ENCODE measurements around the gene CCDC183.
"Not testable (repeated sequence)": the region's sequence is repeated elsewhere in the genome, so short reads cannot be mapped to it uniquely, and the experiment has no call there.

Gene CCDC183

DNA sequence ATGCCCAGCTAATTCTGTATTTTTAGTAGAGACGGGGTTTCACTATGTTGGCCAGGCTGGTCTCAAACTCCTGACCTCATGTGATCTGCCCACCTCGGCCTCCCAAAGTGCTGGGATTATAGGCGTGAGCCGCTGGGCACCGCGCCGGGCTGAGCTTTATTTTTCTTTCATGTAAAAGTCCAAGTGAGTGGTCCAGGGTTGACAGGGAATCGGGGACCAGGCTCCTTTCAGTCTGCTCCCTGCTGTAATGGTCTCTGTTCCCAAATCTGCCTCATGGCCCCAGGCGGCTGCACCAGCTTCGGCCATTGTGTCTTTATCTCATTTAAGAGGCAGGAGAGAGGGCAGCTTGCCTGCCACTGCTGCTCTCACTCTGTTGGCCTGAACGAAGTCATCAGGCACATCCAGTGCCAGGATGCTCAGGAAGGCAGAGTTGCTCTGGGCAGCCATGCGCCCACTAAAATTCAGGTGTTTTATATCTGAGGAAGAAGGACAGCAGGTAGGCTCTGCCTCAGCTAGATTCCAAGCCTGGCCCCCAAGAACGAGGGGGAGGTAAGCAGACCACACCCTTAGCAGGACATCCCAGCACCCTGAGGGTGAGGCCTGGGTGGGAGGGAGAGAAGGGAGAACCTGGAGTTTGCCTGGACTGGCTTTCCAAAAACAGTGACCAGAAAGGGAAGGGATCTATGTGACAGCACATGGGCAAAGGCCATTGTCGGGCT is 1.7 kb upstream of the CCDC183 start:
- TF ChIP-seq, protein P1, sequence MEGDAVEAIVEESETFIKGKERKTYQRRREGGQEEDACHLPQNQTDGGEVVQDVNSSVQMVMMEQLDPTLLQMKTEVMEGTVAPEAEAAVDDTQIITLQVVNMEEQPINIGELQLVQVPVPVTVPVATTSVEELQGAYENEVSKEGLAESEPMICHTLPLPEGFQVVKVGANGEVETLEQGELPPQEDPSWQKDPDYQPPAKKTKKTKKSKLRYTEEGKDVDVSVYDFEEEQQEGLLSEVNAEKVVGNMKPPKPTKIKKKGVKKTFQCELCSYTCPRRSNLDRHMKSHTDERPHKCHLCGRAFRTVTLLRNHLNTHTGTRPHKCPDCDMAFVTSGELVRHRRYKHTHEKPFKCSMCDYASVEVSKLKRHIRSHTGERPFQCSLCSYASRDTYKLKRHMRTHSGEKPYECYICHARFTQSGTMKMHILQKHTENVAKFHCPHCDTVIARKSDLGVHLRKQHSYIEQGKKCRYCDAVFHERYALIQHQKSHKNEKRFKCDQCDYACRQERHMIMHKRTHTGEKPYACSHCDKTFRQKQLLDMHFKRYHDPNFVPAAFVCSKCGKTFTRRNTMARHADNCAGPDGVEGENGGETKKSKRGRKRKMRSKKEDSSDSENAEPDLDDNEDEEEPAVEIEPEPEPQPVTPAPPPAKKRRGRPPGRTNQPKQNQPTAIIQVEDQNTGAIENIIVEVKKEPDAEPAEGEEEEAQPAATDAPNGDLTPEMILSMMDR (IDR thresholded peaks at IDR 0.05; ENCODE audit: unreplicated experiment in 3 of 3) = no peak
- Mint-ChIP-seq H3K27ac (peak overlapping the region; percentile 60 to 69 (median 66)), H3K9me3 (no peaks in the 10 kb centered on the region), H3K4me1 (peaks cover 33% of the 10 kb centered on the region), H3K27me3 (ENCODE audit: low read depth) (no peaks in the 10 kb centered on the region), H3K36me3 (ENCODE audit: low read depth) (peaks cover 5% of the 10 kb centered on the region), H3K4me3 (peak overlapping the region; percentile 6 to 60 (median 26))

DNA sequence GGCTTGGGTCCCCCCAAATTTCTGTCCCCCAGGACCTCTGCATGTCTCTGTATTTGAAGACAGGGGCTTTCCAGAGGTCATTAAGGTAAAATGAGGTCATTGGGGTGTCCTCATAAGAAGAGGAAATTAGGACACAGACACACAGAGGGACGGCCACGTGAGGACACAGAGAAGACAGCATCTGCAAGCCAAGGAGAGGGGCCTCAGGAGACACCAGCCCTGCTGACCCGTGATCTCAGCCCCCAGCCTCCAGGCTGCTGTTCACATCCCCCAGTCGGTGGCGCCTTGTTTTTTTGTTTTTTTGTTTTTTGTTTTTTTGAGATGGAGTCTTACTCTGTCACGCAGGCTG is 1.2 kb upstream of the CCDC183 start:
- Mint-ChIP-seq H3K27ac (peak overlapping the region; percentile 60 to 69 (median 66)), H3K4me3 (no peak overlapping the region), H3K27me3 (ENCODE audit: low read depth) (peaks cover under 1% of the 10 kb centered on the region), H3K36me3 (ENCODE audit: low read depth) (peaks cover 5% of the 10 kb centered on the region), H3K4me1 (peaks cover 31% of the 10 kb centered on the region), H3K9me3 (no peaks in the 10 kb centered on the region)
- TF ChIP-seq, protein P1 (IDR thresholded peaks at IDR 0.05; ENCODE audit: unreplicated experiment in 3 of 3) = no peak

DNA sequence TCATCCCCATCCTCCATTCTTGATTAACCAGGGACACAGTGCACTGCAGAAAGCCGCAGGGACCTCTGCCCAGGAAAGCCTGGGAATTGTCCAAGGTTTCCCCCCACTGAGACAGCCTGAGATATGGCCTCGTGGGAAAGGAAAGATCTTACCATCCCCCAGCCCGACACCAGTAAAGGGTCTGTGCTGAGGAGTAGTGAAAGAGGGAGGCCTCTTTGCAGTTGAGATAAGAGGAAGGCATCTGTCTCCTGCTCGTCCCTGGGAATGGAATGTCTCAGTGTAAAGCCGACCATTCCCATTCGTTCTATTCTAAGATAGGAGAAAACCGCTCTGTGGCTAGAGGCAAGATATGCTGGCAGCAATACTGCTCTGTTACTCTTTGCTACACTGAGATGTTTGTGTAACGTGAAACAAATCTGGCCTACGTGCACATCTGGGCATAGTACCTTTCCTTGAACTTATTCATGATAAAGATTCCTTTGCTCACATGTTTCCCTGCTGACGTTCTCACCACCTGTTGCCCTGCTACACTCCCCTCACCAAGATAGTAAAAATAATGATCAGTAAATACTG is 723 bp downstream of the CCDC183 start:
- H3K27me3 Mint-ChIP-seq (ENCODE audit: low read depth) = peaks cover 18% of the 10 kb centered on the region
- not testable (repeated sequence) for H3K36me3 Mint-ChIP-seq (ENCODE audit: low read depth); H3K9me3 Mint-ChIP-seq
- H3K4me1 Mint-ChIP-seq = peaks cover 33% of the 10 kb centered on the region
- peak overlapping the region; percentile 63 to 80 (median 75) for H3K4me3 Mint-ChIP-seq
- H3K27ac Mint-ChIP-seq = peak overlapping the region; percentile 98 to 100 (median 100)

DNA sequence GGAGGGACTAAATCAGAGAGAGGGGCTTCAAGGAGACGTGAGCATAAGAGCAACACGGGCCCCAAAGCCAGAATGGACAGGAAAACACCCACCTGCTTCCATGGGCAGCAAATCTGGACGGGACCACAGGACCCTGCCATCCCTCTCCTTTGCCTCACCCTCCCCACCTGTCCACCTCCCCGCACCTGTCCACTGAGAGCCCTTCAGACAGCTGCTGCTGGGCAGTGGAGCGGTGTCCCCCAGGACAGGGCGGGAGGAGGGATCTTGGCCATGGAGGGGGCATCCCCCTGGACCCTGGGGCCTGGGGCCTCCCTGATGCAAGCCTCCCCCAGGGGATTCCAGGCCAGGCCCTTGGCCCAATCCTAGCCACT is 2.6 kb downstream of the CCDC183 start:
- Mint-ChIP-seq H3K27me3 (ENCODE audit: low read depth) (peaks cover 26% of the 10 kb centered on the region), H3K36me3 (ENCODE audit: low read depth) (peaks cover under 1% of the 10 kb centered on the region), H3K9me3 (no peaks in the 10 kb centered on the region), H3K4me3 (no peak overlapping the region), H3K27ac (no peak overlapping the region), H3K4me1 (peaks cover 33% of the 10 kb centered on the region)
- TF ChIP-seq, protein P1 (IDR thresholded peaks at IDR 0.05; ENCODE audit: unreplicated experiment in 3 of 3) = no peak

DNA sequence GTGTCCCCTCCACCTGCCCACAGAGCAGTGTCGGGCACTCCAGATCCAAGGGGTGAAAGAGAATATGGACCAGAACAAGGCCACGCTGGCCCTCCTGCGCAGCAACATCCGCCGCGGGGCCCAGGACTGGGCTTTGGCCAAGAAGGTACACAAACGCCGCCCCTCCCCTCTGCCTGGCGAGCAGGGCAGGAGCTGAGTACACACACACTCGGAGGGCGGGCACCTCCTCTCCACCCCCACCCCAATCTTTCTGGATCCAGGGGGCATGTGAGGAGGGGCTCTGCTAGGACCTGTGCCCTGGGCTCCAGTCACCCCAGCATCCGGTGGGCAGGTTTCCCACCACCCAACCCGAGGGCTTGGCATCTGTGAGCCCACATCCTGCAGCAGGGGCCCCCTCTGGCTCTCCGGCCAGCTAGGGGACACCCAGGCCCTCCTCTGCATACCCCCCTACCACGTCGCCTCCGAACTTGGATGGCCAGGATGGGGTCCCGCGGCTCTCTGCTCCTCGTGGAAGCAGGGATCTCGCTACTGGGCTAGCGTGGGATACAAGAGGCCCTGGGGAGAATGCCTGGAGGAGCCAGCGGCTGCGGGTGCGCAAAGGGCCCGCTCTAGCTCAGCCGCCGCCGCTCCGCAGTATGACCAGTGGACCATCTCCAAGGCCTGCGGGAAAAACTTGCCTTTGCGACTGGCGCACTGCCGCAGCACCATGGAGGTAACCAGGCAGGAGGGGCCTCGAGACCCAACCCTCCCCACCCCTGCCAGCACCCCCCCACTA is 3.1 kb downstream of the CCDC183 start:
- Mint-ChIP-seq H3K4me1 (peaks cover 33% of the 10 kb centered on the region), H3K27me3 (ENCODE audit: low read depth) (peaks cover 26% of the 10 kb centered on the region), H3K4me3 (peak overlapping the region; percentile 4 to 29 (median 6)), H3K9me3 (no peaks in the 10 kb centered on the region), H3K27ac (no peak overlapping the region), H3K36me3 (ENCODE audit: low read depth) (peaks cover 4% of the 10 kb centered on the region)
- TF ChIP-seq, protein P1 (IDR thresholded peaks at IDR 0.05; ENCODE audit: unreplicated experiment in 3 of 3) = no peak

DNA sequence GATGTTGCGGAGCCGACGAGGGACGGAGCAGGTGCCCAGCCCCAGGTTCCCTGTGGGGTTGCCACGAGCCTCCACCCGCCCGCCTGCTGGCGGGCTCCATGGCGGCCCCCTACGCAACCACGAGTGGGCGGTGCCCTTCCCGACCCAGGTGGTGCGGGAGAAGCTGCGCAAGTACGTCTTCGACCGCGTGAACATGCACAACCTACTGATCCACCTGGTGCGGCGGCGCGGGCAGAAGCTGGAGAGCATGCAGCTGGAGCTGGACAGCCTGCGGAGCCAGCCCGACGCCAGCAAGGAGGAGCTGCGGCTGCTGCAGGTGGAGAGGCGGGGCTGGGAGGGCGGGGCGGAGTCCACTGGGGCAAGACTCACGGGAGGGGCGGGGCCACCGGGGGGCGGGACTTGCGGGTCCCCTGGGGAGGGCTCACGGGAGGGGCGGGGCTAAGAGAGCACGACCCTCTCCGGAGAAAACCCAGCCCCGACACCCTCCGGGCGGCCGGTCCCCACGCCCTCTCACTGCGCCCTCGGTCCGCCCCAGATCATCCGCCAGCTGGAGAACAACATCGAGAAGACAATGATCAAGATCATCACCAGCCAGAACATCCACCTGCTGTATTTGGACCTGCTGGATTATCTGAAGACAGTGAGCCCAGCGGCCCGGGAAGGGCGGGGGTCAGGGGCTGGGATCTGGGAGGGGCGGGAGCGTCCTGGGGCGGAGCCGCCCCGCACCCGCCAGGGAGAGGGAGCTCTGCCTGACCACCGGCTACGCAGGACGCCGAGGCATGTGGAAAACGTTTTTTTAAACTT is 3.9 kb downstream of the CCDC183 start:
- Mint-ChIP-seq H3K27ac (peak overlapping the region; percentile 64 to 89 (median 77)), H3K4me1 (peaks cover 30% of the 10 kb centered on the region), H3K27me3 (ENCODE audit: low read depth) (peaks cover 26% of the 10 kb centered on the region), H3K4me3 (peak overlapping the region; percentile 87 to 89 (median 88)), H3K9me3 (no peaks in the 10 kb centered on the region), H3K36me3 (ENCODE audit: low read depth) (peaks cover 4% of the 10 kb centered on the region)
- TF ChIP-seq, protein P1 (IDR thresholded peaks at IDR 0.05; ENCODE audit: unreplicated experiment in 3 of 3) = no peak

All from nephron (organoid).